ENCODE data around the gene SRSF5.
A peak's percentile ranks its signal among the peaks of the same experiment; 100 is the strongest.

DNA sequence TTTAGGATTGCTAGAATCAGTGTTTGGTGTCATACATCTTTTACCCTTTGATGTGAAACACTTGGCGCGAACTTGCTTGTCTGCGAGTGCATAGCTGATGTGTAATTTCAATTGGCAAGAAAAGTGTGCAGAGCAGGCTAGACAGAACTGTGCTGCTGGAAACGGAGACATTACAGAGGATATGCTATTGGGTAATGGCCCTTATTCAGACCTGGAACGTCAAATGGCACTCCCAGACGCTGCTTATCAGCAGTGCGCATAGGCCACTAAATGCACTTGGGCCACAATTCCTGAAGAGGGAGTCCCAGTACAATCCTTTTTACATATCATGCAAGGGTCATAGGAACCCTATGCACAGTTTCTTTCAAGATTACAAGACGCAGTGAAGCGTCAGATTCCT, 45.8 kb downstream of the SRSF5 start:
- TF ChIP-seq CTCF (conservative IDR thresholded peaks at IDR 0.05) (0 out of 2 replicates have a peak, but pooled peaks have one; percentile 23), EZH2 (IDR thresholded peaks at IDR 0.05; ENCODE audit: low read depth) (no peak)
